8988T (cell line): ENCODE results near the gene YKT6.
A peak's percentile ranks its signal among the peaks of the same experiment; 100 is the strongest.
"Not testable (repeated sequence)": the region's sequence is repeated elsewhere in the genome, so short reads cannot be mapped to it uniquely, and the experiment has no call there.

Experiments
- DNase-seq: peaks from one replicate; pipeline ENCODE4 v3.0.0; 2011

Gene YKT6

DNA sequence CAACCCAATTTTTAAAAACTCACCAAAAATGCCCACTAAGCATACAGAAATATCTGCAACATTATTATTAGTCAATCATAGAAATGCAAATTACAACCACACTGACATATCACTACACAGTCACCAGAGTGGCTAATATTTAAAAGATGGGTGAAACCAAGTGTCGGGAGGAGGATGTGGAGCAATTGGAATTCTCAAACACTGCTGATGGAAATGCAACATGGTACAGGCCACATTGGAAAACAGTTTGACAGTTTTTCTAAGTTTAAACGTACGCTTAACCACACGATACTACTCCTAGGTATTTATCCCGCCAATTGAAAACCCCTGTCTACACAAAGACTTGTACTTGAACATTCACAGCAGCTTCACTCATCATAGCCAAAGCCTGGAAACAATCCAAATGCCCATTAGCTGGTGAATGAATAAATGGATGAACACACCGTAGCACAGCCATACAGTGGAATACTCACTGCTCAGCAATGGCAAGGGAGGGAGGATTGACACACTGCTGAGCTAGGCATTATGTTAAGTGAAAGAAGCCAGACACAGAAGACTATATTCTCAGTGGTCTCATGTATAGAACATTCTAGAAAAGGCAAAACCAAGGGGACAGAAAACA is 27.9 kb upstream of the YKT6 start:
- DNase-seq: no peak

DNA sequence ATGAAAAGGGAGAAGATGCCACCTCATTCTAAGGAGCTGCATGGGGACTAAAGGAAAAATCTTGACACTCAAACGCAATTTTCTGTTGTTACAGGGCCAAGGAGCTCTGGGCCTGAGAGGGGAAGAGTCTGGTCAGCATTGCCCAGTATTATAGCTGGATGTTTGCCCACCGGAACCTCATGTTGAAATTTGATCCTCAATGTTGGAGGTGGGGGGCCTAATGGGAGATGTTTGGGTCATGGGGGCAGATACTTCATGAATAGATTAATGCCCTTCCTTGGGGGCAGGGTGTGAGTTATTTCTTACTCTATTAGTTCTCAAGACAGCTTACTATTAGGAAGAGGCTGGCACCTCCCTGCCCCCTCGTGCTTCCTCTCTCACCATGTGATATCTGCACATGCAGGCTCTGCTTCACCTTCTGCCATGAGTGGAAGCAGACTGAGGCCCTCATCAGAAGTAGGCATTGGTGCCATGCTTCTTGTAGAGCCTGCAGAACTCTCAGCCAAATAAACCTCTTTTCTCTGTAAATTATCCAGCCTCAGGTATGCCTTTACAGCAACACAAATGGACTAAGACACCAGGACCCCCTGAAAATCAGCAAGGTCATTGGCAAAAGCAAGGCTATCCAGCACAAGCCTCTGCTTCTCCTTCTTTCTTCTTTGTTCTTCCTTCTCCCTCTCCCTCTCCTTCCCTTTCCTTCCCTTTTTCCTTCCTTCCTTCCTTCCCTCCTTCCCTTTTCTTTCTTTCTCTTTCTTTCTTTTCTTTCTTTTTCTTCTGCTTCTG is 26.7 kb upstream of the YKT6 start:
- DNase-seq: no peak

DNA sequence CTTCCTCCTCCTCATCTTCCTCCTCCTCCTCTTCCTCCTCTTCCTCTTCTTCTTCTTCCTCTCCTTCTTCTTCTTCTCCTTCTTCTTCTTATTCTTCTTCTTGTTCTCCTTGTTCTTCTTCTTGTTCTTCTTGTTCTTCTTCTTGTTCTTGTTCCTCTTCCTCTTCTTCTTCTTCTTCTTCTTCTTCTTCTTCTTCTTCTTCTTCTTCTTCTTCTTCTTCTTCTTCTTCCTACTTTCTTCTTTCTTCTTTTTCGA is 26.2 kb upstream of the YKT6 start:
- not testable (repeated sequence) for DNase-seq

DNA sequence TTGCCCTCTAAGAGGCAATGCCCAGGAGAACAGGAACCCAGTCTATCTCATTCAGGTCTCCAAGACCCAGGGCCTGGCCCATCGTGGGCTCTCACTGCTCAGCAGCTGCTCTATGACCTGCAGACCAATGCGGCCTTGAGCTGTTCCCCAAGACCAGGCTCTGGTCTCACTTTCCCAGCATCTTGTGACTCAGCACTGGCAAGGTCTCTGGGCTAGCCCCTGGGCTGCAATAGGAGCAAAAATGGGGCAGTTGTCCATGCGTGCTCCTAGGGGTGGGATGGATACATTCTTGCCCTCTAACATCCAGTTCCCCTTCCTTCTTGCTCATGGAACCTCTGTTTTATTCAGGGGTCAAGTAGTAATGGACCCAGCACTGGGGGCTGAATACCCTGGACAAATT is 25.0 kb upstream of the YKT6 start:
- DNase-seq: no peak

DNA sequence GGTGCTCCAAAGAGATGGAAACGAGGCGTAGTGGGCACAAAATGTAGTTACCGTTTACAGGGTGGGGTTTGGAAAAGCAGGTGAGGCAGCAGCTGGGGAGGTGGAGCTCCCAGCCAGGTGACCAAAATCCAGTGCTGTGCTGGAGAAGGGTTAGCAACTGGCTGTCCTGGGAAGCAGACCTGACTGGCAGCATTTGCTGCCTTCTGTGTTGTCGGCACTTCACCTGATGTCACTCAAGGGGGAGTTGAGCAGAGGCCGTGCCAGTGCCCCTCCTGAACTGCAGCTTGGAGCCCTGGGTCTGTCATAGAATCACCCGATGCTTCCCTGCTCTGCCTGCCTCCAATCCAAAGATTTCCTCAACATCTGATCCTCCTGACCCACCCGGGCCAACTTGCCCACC is 24.3 kb upstream of the YKT6 start:
- DNase-seq: no peak

DNA sequence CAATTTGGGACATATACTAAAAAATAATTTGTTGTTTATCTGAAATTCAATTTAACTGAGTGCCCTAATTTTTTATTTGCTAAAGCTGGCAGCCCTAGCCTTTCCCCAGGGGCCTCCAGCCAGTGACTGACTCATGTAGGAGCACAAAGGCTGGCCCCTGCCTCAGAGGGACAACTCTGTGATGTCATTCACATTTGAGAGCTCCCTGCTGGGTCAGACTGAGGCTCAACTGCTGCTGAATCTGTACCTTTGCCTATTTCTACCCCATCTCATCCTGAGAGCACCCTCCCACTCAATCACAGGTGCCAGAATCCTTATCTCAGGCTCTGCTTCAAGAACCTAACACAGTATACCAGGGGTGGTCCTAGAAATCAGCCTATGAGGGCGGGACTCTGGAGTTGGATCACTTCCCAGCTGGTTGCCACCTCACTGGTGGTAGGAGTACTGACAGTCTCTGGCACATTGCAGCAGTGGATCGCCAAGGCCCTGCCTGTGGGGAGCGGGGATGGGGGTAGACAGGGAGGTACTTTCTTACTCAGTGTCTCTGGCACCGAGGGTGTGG is 23.1 kb upstream of the YKT6 start:
- DNase-seq: no peak

DNA sequence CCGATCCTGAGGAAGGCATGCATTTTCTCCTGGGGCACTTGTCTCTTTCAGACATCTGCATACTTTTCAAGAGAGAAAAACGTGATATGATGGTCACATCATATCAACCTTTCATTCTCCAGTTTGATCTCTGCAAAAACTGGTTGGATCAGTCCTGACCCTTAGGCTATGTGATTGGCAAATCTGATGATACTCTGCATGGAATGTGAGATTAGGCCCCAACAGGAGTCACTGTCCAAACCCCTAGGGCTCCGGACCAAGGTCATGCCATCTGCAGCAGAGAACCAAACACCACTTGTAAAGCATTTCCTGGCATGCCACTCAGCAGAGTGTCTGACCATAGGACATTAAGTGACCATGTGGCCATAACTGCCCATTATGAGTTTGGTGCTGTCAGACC is 20.1 kb upstream of the YKT6 start:
- no peak for DNase-seq

DNA sequence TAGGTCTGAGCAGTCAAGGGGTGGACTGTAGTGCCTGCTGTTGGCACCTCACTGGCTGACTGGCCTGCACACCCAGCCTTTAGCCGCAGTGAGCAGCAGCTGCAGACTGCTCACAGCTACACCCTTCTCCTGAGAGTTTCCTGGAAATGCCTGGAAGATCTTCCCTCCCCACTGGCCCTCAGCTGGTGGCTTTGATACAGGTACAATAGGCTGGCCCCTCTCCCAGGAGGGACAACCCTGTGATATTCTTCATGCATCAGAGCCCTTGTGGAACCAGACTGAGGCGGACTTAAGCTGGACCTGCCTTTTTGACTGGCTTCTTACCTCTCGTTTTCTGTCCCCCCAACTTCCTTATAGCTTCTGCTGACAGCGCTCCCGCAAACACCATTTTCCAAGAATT is 18.0 kb upstream of the YKT6 start:
- DNase-seq: no peak

DNA sequence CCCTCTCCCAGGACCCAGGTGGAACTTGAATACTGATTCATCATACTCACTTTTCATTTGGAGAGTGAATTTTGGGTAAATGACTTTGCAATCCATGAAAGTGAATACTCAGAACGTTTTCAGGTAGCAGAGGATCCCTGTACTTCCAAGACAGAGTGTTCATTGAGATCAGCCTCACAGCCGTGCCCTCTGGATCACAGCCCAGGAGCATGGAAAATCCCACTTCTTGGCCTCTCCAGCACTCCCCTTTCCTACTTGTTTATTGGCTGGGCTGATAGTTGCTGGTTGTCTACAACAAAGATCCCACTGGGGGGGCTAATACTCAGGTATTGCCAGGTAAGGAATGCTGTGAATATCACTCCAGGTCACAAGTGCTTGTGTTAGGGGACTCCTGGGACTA is 17.4 kb upstream of the YKT6 start:
- no peak for DNase-seq

DNA sequence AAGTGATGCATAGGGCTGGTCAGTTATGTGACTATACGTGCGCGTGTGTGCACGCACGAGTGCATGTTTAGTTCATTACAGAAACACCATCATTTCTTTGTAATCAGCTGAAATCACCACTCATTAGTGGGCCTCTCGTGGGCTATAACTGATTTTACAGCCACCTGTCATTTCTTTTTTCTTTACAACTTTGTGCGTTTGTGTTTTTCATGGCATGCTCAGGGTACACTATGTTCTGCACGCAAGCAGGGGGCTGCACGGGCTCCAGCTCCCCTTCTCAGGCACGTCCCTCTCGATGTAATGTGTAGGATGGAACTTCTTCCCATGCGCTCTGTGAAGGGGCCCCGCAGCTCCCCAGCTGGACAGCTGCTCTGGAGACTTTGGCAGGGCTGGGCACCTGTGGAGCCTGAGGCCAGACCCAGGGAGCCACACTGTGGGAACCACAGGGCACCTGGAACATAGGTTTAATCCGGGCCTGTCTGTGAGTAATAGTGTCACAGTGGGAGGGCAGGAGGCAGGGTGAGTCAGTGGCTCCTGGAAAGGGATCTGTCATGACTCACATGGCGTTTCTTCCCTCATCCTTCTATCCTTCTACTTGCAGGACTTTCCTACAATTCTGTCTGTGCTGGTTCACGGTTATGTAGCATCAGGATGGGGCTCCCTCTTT is 16.4 kb upstream of the YKT6 start:
- DNase-seq: peak; percentile 59

DNA sequence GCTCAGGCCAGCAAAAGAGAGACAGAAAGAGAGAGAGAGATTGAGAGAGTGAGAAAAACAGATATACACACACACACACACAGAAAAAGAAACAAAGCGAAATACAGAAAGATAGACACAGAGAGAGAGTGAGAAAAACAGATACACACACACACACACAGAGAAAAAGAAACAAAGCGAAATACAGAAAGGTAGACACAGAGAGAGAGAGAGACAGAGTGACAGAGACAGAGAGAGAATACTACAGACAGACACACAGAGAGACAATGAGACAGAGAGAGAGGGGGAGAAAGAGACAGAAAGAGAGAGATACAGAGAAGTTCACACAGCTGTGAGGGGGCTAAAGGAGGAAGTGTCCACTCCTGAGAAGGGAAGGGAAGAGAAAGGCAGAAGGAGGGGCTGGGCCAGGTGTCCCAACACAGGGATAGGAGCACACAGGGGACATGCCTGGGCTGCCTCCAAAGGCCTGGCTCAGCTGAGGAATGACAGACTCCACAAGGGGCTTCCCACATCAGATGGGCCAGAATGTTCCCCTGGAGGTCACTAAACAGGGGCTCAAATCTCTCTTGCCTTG is 15.8 kb upstream of the YKT6 start:
- no peak for DNase-seq

DNA sequence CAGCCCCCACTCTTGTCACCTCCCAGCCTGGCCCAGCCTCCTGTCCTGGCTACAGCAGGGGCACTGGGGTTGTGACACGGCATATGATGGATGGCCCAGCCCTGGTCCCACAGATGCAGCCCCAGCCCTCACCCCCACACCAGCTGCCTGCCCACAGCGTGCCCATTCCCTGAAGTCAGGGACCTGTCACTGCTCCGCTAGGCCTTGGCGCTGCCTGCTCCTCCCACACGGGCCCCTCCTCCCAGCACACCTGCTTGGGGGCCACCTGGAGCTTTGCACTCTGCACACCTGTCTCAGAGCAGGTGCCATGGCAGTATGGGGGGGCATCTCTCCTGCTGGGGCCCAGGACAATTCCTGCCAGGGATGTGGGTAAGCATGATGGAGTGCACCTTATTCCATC is 15.0 kb upstream of the YKT6 start:
- no peak for DNase-seq

DNA sequence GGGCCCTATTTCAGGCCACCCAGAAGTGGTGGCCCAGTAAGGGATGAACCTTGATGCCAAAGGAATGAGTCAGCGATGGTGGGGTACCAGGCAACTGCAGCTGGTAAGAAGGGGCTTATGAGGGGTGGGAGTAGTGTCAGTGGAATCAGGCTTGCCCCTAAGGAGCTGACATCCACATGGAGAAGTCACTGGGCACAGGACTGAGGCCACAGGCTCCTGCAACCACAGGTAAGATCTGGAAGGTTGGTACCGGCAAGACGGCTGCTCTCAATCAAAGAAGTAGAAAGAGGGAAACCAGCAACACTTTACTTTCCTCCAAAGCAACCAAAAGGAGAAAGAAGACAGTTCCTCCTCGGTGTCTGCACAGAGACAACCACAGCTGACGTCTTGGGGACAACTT is 14.0 kb upstream of the YKT6 start:
- no peak for DNase-seq

DNA sequence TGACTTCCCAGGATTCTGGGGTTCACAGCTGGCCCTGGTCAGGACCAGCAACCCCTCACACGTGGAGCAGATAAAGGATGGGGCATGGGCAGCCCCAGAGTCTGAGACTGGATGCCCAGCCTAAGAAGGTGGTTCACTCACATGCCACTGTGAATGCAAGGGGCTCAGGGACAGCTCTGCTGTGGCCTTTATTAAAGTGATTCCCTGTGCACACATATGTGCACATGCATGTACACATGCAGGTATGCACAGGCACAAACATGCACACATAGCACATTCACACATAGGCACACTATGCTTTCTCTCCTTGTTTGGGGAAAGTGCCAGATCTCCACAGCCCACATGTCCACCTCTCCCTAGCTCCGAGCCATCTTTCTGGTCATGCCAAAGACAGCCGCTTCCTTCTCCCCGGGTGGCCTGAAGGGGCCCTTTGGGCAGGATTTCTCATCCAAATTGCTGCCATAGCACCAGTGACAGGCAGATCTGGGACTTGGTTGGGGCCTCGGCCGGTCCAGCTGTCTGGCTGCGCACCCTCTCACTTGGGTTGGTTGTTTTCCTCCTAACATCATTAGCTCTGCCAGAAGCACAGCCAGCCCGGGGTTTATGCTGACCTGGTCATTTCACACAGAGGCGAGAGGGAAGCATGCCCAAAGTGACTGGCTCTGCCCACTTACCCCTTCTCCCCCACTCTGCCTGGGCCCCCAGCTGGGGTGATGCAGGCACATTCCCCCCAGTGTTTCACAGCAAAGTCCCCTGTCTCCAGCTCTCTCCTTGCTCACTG is 13.0 kb upstream of the YKT6 start:
- DNase-seq: no peak

DNA sequence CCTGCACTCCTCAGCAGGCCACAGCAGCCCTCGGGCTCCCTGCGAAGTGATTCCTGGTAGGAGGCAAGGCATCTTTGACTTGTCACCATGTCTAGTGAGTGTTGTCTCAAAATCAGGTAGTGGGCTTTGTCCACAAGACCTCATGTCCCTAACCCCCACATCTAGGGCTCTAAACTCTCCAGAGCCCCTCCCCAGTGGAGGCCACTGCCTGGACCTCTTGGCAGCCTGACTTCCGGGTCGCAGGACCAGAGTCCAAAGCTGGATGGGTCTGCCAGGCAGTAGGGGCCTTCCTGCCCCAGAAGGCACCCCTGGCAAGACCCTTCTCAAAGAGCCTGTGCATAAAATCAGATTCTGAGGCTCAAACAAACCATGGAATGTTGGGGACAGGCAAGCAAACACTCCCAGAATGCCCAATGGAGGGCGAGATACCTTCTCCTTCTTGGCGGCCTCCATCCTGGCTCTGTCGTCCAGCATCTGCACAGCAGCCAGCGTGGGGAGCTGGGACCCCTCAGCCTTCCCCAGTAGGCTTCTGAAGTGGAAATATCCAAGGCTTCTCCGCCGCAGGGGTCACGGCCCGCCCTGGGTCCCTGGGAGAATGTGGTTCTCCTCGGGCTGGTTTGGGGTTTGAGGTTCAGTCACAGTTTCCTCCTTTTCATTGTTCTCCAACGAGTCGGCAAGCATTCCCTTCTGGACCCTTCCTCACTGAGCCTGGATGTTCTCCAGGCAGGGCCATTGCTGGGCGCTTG is 12.1 kb upstream of the YKT6 start:
- no peak for DNase-seq

DNA sequence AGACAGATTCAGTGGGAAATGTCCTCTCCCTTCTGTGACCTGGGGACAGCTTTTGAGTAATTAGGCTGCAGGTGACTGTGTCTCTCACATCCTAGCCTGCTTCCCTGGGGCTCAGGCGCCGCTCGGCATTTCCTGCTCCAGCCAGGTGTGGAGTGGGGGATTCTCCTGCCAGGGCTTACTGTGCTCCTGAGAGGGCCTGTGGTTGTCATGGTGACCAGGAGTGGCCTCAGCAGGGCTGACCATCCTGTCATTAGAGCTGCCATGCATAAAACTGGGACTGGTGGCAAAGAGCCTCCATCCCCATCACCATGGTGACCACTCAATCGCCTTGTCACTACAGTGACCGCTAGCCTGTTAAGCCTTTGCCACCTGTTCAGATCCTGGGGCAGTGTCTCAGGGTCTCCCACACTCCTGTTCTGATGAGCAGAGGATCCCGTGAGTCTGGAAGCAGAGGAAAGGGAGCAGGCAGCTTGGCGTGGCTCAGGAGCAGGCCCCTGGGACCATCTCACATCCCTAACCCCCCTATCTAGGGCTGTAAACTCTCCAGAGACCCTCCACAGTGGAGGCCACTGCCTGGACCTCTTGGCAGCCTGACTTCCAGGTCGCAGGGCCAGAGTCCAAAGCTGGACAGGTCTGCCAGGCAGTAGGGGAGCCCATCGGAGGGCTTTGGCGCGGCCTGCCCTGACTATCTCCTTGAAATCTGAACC is 11.3 kb upstream of the YKT6 start, which contains the start of gene GCK:
Gene GCK, minus strand, starts transcription at position 154 of the 707 bp plus-strand sequence. CDS start 486 bp downstream, outside the sequence.
- DNase-seq: no peak

DNA sequence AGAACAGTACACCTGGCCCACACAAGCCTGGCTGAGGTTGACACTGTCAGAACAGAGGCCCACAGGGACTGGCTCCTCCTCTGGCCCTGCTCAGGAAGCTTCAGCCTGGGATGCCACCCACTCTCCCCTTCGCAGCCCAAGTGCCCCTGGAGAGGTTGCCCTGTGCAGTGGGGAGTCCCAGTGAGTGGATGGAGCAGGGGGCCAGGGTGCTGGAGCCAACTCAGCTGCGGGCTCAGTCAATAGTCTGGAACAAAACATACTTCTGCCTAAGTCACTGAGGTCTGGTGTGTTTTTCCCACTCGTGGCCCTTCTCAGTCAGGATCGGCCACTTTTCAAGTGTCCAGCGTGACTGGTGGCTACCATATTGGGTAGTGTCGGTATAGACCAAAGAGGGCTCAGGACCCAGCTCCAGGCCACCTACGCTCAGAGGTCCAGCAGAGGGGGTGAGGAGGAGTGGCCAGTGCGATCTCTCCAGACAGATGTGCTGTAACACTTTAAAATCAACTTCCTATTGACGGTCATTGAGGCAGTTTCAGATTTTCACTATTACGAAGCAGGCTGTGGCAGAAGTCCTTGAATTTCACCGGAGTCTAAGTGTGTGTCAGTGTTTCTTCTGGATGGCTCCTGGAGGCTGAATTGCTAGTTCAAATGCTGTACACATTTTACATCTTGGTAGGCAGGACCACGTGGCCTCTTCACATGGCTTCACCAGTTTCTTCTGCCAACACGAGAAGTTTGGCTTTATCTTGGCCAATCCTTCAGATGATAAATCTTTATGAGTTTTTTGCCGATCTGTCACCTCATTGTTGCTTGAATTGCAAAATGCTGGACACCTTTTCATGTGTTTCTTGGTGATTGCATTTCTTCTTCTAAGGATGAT is 10.5 kb upstream of the YKT6 start:
- no peak for DNase-seq

DNA sequence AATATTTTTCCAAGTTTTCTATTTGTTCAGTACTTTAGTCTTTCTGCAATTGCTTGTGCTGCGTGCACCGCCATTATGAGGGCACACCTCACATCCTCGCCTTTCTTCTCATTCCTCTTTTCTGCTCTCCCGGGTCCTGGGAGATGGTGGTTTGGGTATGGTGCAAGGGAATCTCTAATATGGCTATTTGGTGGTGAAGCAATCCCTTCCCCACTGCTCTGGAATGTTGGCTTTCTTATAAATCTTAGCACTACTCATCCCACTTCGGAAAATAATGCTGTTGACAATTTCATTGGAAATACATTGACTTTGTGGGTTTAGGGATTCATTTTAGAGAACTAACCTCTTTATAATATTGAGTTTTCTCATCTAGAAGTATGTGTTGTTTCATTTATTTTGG is 9.6 kb upstream of the YKT6 start:
- DNase-seq: no peak

DNA sequence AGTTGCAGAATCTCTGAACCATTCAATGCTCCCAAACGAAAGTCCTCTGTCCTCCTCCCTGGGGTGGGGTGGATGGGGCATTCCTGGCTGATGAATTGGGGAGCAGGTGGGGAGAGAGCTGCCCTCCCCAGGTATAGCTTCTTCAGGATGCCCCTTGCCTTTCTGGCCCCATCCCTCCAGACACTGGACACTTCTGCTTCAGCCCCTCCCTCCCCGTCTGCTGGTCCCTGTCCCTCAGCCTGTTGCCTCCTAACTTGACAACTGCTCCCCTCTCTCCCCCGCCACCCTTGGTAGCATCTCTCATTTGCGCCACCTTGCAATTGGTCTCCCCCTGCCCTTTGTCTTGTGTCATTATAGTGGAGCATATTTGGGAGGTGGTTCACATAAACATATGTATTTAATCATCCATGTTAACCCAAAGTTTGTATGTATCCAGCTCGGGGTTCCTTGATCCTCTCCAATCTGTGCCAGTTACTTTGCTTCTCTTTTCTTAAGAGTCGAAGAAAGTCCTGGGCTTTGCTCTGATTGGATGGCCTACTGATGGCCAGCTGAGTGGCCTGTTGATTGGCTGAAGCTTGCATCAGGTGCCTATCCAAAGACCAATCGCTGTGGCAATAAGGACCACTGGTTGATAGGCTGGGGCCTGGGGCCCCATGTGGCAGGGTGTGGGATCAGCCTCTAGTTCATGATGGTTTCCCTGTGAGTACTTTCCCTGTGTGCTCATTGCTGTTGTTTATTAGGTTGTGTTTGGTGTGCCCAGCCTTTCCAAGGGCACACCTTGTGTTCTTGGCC is 7.6 kb upstream of the YKT6 start:
- DNase-seq: no peak

DNA sequence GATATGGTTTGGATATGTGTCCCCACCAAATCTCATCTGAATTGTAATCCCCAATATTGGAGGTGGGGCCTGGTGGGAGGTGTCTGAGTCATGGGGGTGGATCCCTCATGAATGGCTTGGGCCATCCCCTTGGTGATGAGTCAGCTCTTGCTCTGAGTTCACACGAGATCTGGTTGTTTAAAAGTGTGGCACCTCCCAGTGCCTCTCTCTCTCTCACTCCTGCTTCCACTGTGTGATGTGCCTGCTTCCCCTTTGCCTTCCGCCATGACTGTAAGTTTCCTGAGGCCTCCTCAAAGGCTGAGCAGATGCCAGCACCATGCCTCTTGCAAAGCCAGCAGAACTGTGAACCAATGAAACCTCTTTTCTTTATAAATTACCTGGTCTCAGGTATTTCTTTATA is 6.7 kb upstream of the YKT6 start:
- DNase-seq: no peak
